ENCODE data around the gene CHM.

- TF ChIP-seq CTCF (IDR thresholded peaks at IDR 0.05) (no peak), POLR2A (IDR thresholded peaks at IDR 0.05) (no peak)
Observed at GRCh38 chrX:85870585-85870984, 176.8 kb downstream of the CHM start.

All from esophagus squamous epithelium (tissue), 4 donors.